Testis (tissue), 3 donors: ENCODE results near the gene FRMD1. TPM values are rescaled to one million over a fixed set of nuclear protein-coding genes. Genes with fewer than 3 reads are reported as not detected.
"Not testable (repeated sequence)": the region's sequence is repeated elsewhere in the genome, so short reads cannot be mapped to it uniquely, and the experiment has no call there.

Experiments
- DNase-seq: peaks from one replicate; pipeline ENCODE4 v3.0.0-alpha.2; 2019
- H3K27ac ChIP-seq, 2 donors: fragments of 200-600 bp; sonication (generic); one replicate each; pipeline ENCODE4 v1.5.1; 2019
- H3K27me3 ChIP-seq: fragments of 200-600 bp; sonication (generic); one replicate; pipeline ENCODE4 v1.5.1; 2019
- H3K36me3 ChIP-seq: fragments of 200-600 bp; sonication (generic); one replicate; pipeline ENCODE4 v1.5.1; 2017; ENCODE audit warnings: low read depth; ENCODE audit errors: missing control alignments
- H3K4me1 ChIP-seq: fragments of 200-600 bp; sonication (generic); one replicate; pipeline ENCODE4 v1.5.1; 2019
- H3K4me3 ChIP-seq, 2 donors: fragments of 200-600 bp; sonication (generic); one replicate each; pipeline ENCODE4 v1.5.1; 2017 to 2019
- H3K9me3 ChIP-seq: fragments of 200-600 bp; sonication (generic); one replicate; pipeline ENCODE4 v1.5.1; 2017
- CTCF ChIP-seq, 3 experiments: fragments of 450-650 bp in 2 of 3; fragments of 200-600 bp in 1 of 3; sonication (generic) in 1 of 3; IDR thresholded peaks; one replicate each; pipeline ENCODE4 v1.5.1; 2016 to 2019; ENCODE audit warnings: antibody characterized with exemption in 3 of 3, mild to moderate bottlenecking in 2 of 3, moderate library complexity in 1 of 3
- POLR2A ChIP-seq: fragments of 450-650 bp; IDR thresholded peaks from one replicate; pipeline ENCODE4 v1.6.1; 2017; ENCODE audit warnings: antibody characterized with exemption, mild to moderate bottlenecking, moderate library complexity
- WGBS, 2 donors: methylation state at CpG; one replicate each; pipeline ENCODE4 v1.1.5; 2018; 5-methylcytosine and 5-hydroxymethylcytosine counted together
- intact Hi-C: fragments of 100-400 bp; cut with DNase I; formaldehyde crosslinking; loops from one replicate; pipeline ENCODE4 v1.15.1; 2023; ENCODE audit warnings: low total_unique reads
- polyA plus RNA-seq: library from polyadenylated mRNA; stranded (reverse); fragments of 350-450 nt; fragmentation: Illumina TruSeq; extraction: RNeasy Lipid Tissue Mini Kit (QIAGEN cat#74804); gene quantifications from one replicate; pipeline ENCODE4 v1.2.3, GENCODE V29; 2014; ENCODE audit warnings: low read depth, low replicate concordance; ENCODE audit not compliant: insufficient read depth
- total RNA-seq, 2 donors: library from RNA; depleted of rRNA; stranded (reverse); fragments of >200 nt; gene quantifications; one replicate each; pipeline ENCODE4 v1.2.3, GENCODE V29; 2016

FRMD1 gene
- total and polyA plus RNA-seq, 3 donors from 2014 or later: 7.2 to 13.5 (median 8.0) TPM

GRCh38 chr6:168080393-168081077 lies 1.5 kb upstream of the FRMD1 start:
- Histone ChIP-seq H3K4me3 (no peak overlapping the region), H3K27ac (no peak overlapping the region), H3K36me3 (no peaks in the 10 kb centered on the region), H3K27me3 (no peaks in the 10 kb centered on the region), H3K4me1 (peaks cover 8% of the 10 kb centered on the region), H3K9me3 (no peaks in the 10 kb centered on the region)
- no peak for DNase-seq
- intact Hi-C loops: no loop called here
- TF ChIP-seq POLR2A (no peak), CTCF (IDR thresholded peaks at IDR 0.05) (no peak)
- WGBS, 2 donors: 86 to 90% methylated on average over 24 of the region's 24 CpGs

- no peak overlapping the region for H3K4me3 ChIP-seq
- H3K27ac ChIP-seq: no peak overlapping the region
- H3K9me3 ChIP-seq: no peaks in the 10 kb centered on the region
- no peaks in the 10 kb centered on the region for H3K27me3 ChIP-seq
- H3K4me1 ChIP-seq: peaks cover 8% of the 10 kb centered on the region
- no peak for TF ChIP-seq POLR2A
- TF ChIP-seq CTCF (IDR thresholded peaks at IDR 0.05): no peak
- H3K36me3 ChIP-seq: no peaks in the 10 kb centered on the region
- WGBS, 2 donors: 49 to 69% methylated on average over 17 to 20 of the region's 21 CpGs
- DNase-seq: peak; percentile 30
- intact Hi-C loops: no loop called here
These were observed 653 bp downstream of the FRMD1 start for GRCh38 chr6:168078175-168078942.

GRCh38 chr6:168077401-168077800 lies 1.6 kb downstream of the FRMD1 start:
- H3K9me3 ChIP-seq, H3K36me3 ChIP-seq, H3K27ac ChIP-seq, H3K27me3 ChIP-seq, H3K4me1 ChIP-seq, H3K4me3 ChIP-seq, intact Hi-C loops, DNase-seq: not testable (repeated sequence)
- WGBS, 2 donors: 91 to 96% methylated on average over 7 of the region's 7 CpGs

- no peaks in the 10 kb centered on the region for H3K36me3 ChIP-seq
- WGBS, 2 donors: 81% methylated on average over 33 of the region's 34 CpGs; no CpG with 5 or more reads in 1 of the 2 donors
- TF ChIP-seq CTCF (IDR thresholded peaks at IDR 0.05): no peak
- TF ChIP-seq POLR2A: no peak
- DNase-seq: no peak
- H3K4me3 ChIP-seq: peak overlapping the region; percentile 37 to 51
- no peak overlapping the region for H3K27ac ChIP-seq
- no peaks in the 10 kb centered on the region for H3K9me3 ChIP-seq
- intact Hi-C loops: no loop called here
- peaks cover 8% of the 10 kb centered on the region for H3K4me1 ChIP-seq
- H3K27me3 ChIP-seq: no peaks in the 10 kb centered on the region
These were observed 3.2 kb downstream of the FRMD1 start for GRCh38 chr6:168075787-168076202.

GRCh38 chr6:168075216-168075615 lies 3.8 kb downstream of the FRMD1 start:
- Histone ChIP-seq H3K4me3 (peak overlapping the region; percentile 37 to 51), H3K9me3 (no peaks in the 10 kb centered on the region), H3K4me1 (peaks cover 8% of the 10 kb centered on the region), H3K27ac (no peak overlapping the region), H3K36me3 (no peaks in the 10 kb centered on the region), H3K27me3 (no peaks in the 10 kb centered on the region)
- intact Hi-C loops: no loop called here
- WGBS, 2 donors: 86 to 100% methylated on average over 3 to 13 of the region's 13 CpGs
- no peak for TF ChIP-seq CTCF (IDR thresholded peaks at IDR 0.05)
- TF ChIP-seq POLR2A: no peak
- DNase-seq: no peak
